A549 treated with Mapracorat at 1 μM for 4 hours (cell line): ENCODE measurements around the gene BLOC1S2. TPM values are rescaled to one million over a fixed set of nuclear protein-coding genes. Genes with fewer than 3 reads are reported as not detected.

Source experiments
- total RNA-seq: library from RNA; stranded (reverse); fragments of 200-300 nt; extraction: Qiagen RNA extraction; gene quantifications from 5 replicates; pipeline ENCODE4 v1.2.3, GENCODE V29; 2022

BLOC1S2 gene
- 87.0 to 112 TPM (median 99.2 TPM) in 5 replicates for total RNA-seq

GRCh38 chr10:100286051-100287033, at the start of gene BLOC1S2:
Gene BLOC1S2, minus strand, starts transcription at chr10:100286680. Its CDS starts 21 bp downstream, at chr10:100286659.

GRCh38 chr10:100330079-100330478, 43.6 kb upstream of the BLOC1S2 start, which contains the start of gene PKD2L1:
Gene PKD2L1, minus strand, starts transcription at chr10:100330228. Its CDS starts 125 bp downstream, at chr10:100330103.

GRCh38 chr10:100267239-100268104, 19.0 kb downstream of the BLOC1S2 start, which contains the start of gene CWF19L1:
Gene CWF19L1, minus strand, starts transcription at chr10:100267638. Its CDS starts 45 bp downstream, at chr10:100267593.

Other genes starting within 250 kb of the BLOC1S2 start
- 0.15 to 0.45 TPM (median 0.35 TPM) in 5 replicates for gene CPN1, start 204.8 kb downstream of the BLOC1S2 start, total RNA-seq
- gene ERLIN1, start 100.7 kb downstream of the BLOC1S2 start, total RNA-seq = 41.1 to 59.5 TPM (median 50.9 TPM) in 5 replicates
- 17.9 to 21.8 TPM (median 20.9 TPM) in 5 replicates for gene CHUK, start 57.1 kb downstream of the BLOC1S2 start, total RNA-seq
- 19.3 to 24.6 TPM (median 19.5 TPM) in 5 replicates for gene CWF19L1, start 19.0 kb downstream of the BLOC1S2 start, total RNA-seq
- 0.06 to 0.21 TPM (median 0.09 TPM) in 5 replicates for gene PKD2L1, start 43.5 kb upstream of the BLOC1S2 start, total RNA-seq
- gene SCD, start 60.6 kb upstream of the BLOC1S2 start, total RNA-seq = 130 to 179 TPM (median 166 TPM) in 5 replicates
- gene WNT8B, start 176.3 kb upstream of the BLOC1S2 start, total RNA-seq = 0.06 TPM in 1 of 5 replicates, not detected in the others
- 1.6 to 2.7 TPM (median 1.9 TPM) in 5 replicates for gene SEC31B, start 233.2 kb upstream of the BLOC1S2 start, total RNA-seq
- 265 to 289 TPM (median 277 TPM) in 5 replicates for gene NDUFB8, start 243.2 kb upstream of the BLOC1S2 start, total RNA-seq
- gene HIF1AN, start 249.3 kb upstream of the BLOC1S2 start, total RNA-seq = 11.9 to 18.3 TPM (median 17.8 TPM) in 5 replicates